Stimulated activated CD8-positive, alpha-beta memory T cell treated with anti-CD3 and anti-CD28 coated beads, Interleukin-7, amount 100 ng/mL, for 48 hours (primary cell): ENCODE results near the gene TTC28.
"Not testable (repeated sequence)": the region's sequence is repeated elsewhere in the genome, so short reads cannot be mapped to it uniquely, and the experiment has no call there.

ENCODE experiments used
- DNase-seq, 2 donors: peaks; one replicate each; pipeline ENCODE4 v3.0.0-alpha.2; 2020; ENCODE audit warnings: low read depth in 1 of 2; ENCODE audit errors: extremely low read depth in 1 of 2

TTC28 gene

GRCh38 chr22:28120691-28121592 is 558.7 kb downstream of the TTC28 start:
- no peak for DNase-seq

DNA sequence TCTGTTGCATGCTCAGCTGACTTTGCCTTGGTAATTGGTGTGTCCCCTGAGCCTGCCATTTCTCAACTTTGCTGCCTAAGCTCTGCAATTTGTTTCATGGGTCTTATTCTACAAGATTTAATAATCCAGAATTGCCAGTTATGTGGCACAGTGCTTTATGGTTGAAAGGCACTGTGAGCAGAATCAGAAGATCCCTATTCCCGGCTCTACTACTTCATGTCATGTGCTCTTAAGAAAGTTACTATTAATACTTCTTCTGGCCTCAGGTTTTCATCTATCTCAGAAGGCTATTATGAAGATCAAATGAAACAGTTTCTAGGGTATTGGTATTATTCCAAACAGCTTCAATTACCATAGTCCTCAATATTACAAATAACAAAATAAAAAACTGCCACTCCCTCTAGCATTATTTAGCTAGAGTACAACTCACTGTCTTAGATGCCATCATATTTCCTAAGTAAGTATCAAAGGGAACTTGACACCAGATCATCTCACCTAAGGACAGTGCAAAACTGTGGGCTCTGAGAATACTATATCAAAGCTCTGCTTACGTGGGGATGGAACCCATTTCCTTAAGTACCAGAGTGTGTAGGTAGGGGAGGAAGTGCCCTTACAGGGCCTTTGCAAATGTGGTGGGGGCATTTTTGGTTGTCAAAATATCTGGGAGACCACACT is 560.5 kb downstream of the TTC28 start:
- DNase-seq: no peak

GRCh38 chr22:28116219-28116673 is 563.4 kb downstream of the TTC28 start:
- no peak for DNase-seq

GRCh38 chr22:28115426-28115825 is 564.2 kb downstream of the TTC28 start:
- DNase-seq: no peak

GRCh38 chr22:28112548-28113043 is 567.0 kb downstream of the TTC28 start:
- DNase-seq: no peak

GRCh38 chr22:28112190-28112544 is 567.5 kb downstream of the TTC28 start:
- no peak for DNase-seq

- no peak for DNase-seq
Measured at GRCh38 chr22:28111501-28112189, 568.0 kb downstream of the TTC28 start.

- DNase-seq: no peak
Measured at GRCh38 chr22:28108851-28109250, 570.8 kb downstream of the TTC28 start.

GRCh38 chr22:28106617-28107016 is 573.0 kb downstream of the TTC28 start:
- DNase-seq: no peak

- DNase-seq: no peak
Measured at GRCh38 chr22:28105988-28106387, 573.7 kb downstream of the TTC28 start.

DNA sequence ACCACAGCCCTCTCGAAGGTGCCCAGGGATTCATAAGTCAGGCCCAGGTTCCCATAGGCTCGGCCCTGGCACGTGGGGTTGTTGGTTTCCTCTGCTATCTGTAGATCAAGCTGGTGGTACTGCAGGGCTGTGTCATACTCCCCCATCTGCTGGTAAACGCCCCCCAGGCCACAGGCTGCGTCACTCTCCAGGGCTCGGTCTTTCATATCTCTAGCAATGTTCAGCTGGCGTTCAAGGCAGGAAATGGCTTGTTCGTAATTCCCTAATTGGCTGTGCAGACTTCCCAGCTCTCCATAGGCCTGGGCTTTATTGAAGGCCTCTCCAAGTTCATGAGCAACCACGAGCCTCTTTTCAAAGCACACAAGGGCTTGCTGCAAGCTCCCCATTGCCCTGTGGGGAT is 574.2 kb downstream of the TTC28 start:
- DNase-seq: no peak

DNA sequence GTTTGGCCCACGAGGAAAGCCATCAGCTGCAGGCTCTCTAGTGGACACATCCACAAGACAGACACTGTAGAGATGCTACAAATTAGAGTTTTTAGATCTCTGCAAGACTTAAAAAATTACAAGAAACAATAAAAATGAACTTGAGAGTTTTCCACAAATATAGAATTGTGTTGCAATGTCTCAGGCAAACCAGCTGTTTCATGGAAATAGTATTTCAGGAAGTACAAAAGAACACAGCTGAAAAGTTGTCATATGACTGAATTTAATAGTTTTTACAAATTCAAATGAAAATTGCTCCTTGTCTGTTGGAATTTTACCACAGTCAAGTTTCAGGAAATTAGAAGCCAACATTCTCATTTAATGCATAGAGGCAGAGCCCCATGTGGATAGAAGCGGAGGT is 576.0 kb downstream of the TTC28 start:
- no peak for DNase-seq

- DNase-seq: no peak
Measured at GRCh38 chr22:28102151-28102812, 577.4 kb downstream of the TTC28 start.

GRCh38 chr22:28097627-28098026 is 582.0 kb downstream of the TTC28 start:
- no peak for DNase-seq

DNA sequence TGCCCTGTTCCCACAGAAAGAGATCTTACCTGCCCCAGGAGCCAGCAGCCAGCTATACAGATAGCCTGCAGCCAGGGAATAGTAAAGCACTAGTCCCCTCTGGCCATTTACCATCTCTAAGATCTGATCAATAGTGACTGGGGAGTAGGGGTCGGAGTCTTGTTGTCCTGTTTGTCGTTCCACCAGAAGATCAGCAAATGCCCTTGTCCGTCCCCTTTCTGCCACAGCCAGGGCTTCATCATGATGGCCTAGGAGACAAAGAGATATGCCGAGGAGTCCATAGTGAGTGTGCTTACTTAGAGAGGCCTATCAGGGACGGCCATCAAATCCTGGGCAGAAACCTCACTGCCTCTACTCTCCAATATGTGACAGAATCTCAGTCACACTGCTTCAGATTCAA is 583.5 kb downstream of the TTC28 start:
- no peak for DNase-seq

GRCh38 chr22:28095316-28096095 is 584.1 kb downstream of the TTC28 start:
- no peak for DNase-seq

- DNase-seq: no peak
Measured at GRCh38 chr22:28094771-28095170, 584.9 kb downstream of the TTC28 start.

DNA sequence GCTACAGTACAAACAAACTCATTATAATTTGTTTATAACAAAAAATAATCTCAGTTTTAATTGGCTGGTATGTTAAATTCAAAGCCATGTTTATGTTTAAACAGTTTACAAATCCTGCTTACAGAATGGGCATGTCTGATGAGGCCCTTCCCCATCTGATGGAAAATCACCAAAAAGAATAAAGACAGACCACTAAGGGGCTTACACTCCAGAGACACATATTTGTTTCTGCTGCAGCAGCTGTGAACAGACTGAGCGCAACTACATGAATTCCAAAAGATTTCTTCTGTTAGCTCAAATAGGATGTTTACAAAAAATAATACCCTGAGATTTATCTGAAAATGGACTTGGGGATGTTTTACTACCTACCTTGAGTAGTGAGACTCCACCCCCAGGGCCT is 585.9 kb downstream of the TTC28 start:
- DNase-seq: no peak

- no peak for DNase-seq
Measured at GRCh38 chr22:28091486-28091885, 588.2 kb downstream of the TTC28 start.

DNA sequence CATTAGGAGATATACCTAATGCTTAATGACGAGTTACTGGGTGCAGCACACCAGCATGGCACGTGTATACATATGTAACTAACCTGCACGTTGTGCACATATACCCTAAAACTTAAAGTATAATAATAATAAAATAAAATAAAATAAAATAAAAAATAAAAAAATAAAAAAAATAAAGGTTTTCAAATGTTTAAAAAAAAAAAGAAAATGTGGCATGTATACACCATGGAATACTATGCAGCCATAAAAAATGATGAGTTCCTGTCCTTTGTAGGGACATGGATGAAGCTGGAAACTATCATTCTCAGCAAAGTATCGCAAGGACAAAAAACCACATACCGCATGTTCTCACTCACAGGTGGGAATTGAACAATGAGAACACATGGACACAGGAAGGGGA is 590.1 kb downstream of the TTC28 start:
- not testable (repeated sequence) for DNase-seq
